ENCODE results near the gene CENPF. TPM values are rescaled to one million over a fixed set of nuclear protein-coding genes. Genes with fewer than 3 reads are reported as not detected.

The CENPF gene
- total and polyA plus RNA-seq, 3 donors from 2014 or later, result 7.7 to 30.7 (median 28.1) TPM

DNA sequence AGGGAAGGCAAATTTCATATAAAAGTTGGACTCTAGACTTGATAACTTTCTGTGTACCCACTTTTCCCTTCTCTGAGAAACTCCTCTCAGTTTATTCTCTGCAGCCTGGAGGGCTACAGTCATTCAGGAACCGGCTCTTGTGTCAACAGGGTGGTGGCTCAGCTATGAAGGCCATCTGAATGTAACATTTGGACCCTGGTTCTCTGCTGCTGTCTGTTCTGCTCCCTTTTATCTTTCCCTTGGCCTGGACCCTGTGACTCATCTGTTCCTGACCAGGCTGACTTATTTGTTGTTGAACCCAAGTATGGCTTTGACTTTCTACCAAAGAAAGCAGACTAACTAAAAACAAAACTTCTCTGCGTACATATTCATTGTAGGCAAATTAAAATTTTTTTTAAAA is 75.4 kb downstream of the CENPF start:
- 87 to 89% methylated on average over 2 of the region's 2 CpGs for WGBS, 2 donors
- TF ChIP-seq POLR2A (IDR thresholded peaks at IDR 0.05), result no peak
- no peak for TF ChIP-seq CTCF (IDR thresholded peaks at IDR 0.05)
- H3K4me3 ChIP-seq, result no peak overlapping the region
- no peak for DNase-seq
- H3K36me3 ChIP-seq (ENCODE audit: low read depth, missing control alignments), result no peaks in the 10 kb centered on the region
- H3K27me3 ChIP-seq, result no peaks in the 10 kb centered on the region
- no peaks in the 10 kb centered on the region for H3K9me3 ChIP-seq
- no peaks in the 10 kb centered on the region for H3K4me1 ChIP-seq
- no peak overlapping the region for H3K27ac ChIP-seq
- intact Hi-C loops (cut with DNase I; ENCODE audit: low total_unique reads), result no loop called here

- no peak overlapping the region for H3K27ac ChIP-seq
- no peak for DNase-seq
- H3K9me3 ChIP-seq, result no peaks in the 10 kb centered on the region
- H3K4me1 ChIP-seq, result no peaks in the 10 kb centered on the region
- H3K36me3 ChIP-seq (ENCODE audit: low read depth, missing control alignments), result no peaks in the 10 kb centered on the region
- intact Hi-C loops (cut with DNase I; ENCODE audit: low total_unique reads), result no loop called here
- H3K4me3 ChIP-seq, result no peak overlapping the region
- TF ChIP-seq CTCF (IDR thresholded peaks at IDR 0.05) (no peak), POLR2A (IDR thresholded peaks at IDR 0.05) (no peak)
- WGBS, 2 donors, result 93% methylated on average over 3 of the region's 3 CpGs
- H3K27me3 ChIP-seq, result no peaks in the 10 kb centered on the region
These were observed 80.6 kb downstream of the CENPF start for GRCh38 chr1:214683621-214684020.

DNA sequence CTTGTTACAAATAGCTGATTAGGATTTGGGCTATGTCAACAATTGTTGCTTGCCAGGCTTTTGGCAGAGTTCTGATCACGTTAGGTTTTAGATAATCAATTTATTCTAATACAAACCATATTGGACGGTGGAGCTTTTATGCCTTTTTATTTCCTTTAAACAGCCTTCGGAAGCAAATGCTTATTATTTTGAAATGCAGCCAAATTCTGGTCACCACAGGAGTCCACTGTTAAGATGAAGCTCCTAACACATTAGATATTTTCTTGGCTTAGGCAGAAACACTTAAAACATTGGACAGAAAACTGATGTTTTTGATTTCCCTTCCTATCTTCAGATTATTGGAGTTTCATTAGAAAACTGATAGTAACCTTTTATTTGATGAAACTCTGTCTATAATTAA is 82.9 kb downstream of the CENPF start:
- intact Hi-C loops (cut with DNase I; ENCODE audit: low total_unique reads), result no loop called here
- Histone ChIP-seq H3K36me3 (ENCODE audit: low read depth, missing control alignments) (no peaks in the 10 kb centered on the region), H3K4me1 (no peaks in the 10 kb centered on the region), H3K27ac (no peak overlapping the region), H3K4me3 (no peak overlapping the region), H3K9me3 (no peaks in the 10 kb centered on the region), H3K27me3 (no peaks in the 10 kb centered on the region)
- WGBS, 2 donors, result 29 to 41% methylated on average over 3 of the region's 3 CpGs
- TF ChIP-seq POLR2A (IDR thresholded peaks at IDR 0.05) (no peak), CTCF (IDR thresholded peaks at IDR 0.05) (no peak)
- DNase-seq, result no peak

- 77 to 79% methylated on average over 5 of the region's 5 CpGs for WGBS, 2 donors
- Histone ChIP-seq H3K27ac (no peak overlapping the region), H3K4me1 (no peaks in the 10 kb centered on the region), H3K9me3 (no peaks in the 10 kb centered on the region), H3K4me3 (no peak overlapping the region), H3K36me3 (ENCODE audit: low read depth, missing control alignments) (no peaks in the 10 kb centered on the region), H3K27me3 (no peaks in the 10 kb centered on the region)
- intact Hi-C loops (cut with DNase I; ENCODE audit: low total_unique reads), result no loop called here
- DNase-seq, result no peak
- TF ChIP-seq POLR2A (IDR thresholded peaks at IDR 0.05) (no peak), CTCF (IDR thresholded peaks at IDR 0.05) (no peak)
These were observed 83.5 kb downstream of the CENPF start for GRCh38 chr1:214686497-214686896.

DNA sequence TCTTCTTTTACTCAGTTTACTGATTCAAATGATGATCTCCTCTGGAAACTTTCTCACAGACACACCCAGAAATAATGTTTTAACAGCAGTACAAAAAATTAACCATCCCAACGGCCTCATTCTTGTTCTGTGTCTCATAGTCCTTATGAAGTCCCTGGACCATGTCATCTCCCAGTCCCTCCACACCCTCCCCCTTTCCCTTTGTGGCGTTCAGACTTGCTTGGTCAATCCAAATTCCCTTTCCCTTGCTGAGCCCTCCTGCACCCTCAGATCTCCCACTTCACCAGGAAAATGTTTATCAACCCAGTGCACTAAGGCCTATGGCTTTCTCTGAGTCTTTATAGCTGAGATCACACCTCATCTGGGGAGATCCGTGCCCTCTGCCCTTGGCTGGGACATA is 85.9 kb downstream of the CENPF start:
- TF ChIP-seq CTCF (IDR thresholded peaks at IDR 0.05) (no peak), POLR2A (IDR thresholded peaks at IDR 0.05) (no peak)
- DNase-seq, result no peak
- H3K36me3 ChIP-seq (ENCODE audit: low read depth, missing control alignments), result no peaks in the 10 kb centered on the region
- no peaks in the 10 kb centered on the region for H3K27me3 ChIP-seq
- no peak overlapping the region for H3K27ac ChIP-seq
- no peaks in the 10 kb centered on the region for H3K9me3 ChIP-seq
- 72 to 78% methylated on average over 3 of the region's 3 CpGs for WGBS, 2 donors
- intact Hi-C loops (cut with DNase I; ENCODE audit: low total_unique reads), result no loop called here
- no peaks in the 10 kb centered on the region for H3K4me1 ChIP-seq
- H3K4me3 ChIP-seq, result no peak overlapping the region
